Activated B cell treated with CpG ODN at 0.5 μM for 24 hours (primary cell): ENCODE results near the gene SPG7. TPM values are rescaled to one million over a fixed set of nuclear protein-coding genes. Genes with fewer than 3 reads are reported as not detected.

Source experiments
- ATAC-seq: fragments of 200-7000 bp; cut with Tn5 transposase; one replicate; pipeline ENCODE4 v1.10.0; 2021; ENCODE audit warnings: low read depth, mild to moderate bottlenecking, moderate library complexity
- CTCF ChIA-PET: fragments of 350-600 bp; sonication (Branson Sonifier 250); formaldehyde crosslinking; loops from one replicate; lab custom pipeline; 2021; ENCODE audit warnings: antibody characterized with exemption; lab: Charles Lee
- POLR2A ChIA-PET: fragments of 350-600 bp; sonication (Branson Sonifier 250); formaldehyde crosslinking; loops from one replicate; lab custom pipeline; 2021; ENCODE audit warnings: antibody characterized with exemption; lab: Charles Lee
- DNase-seq: peaks from one replicate; pipeline ENCODE4 v3.0.0; 2022
- H3K27ac Mint-ChIP-seq: one replicate; pipeline ENCODE4 v1.8.0; 2020; ENCODE audit warnings: mixed read lengths
- H3K27me3 Mint-ChIP-seq: one replicate; pipeline ENCODE4 v1.8.0; 2021; ENCODE audit warnings: mixed read lengths
- H3K36me3 Mint-ChIP-seq: one replicate; pipeline ENCODE4 v1.8.0; 2021; ENCODE audit warnings: low read depth, mixed read lengths
- H3K4me1 Mint-ChIP-seq: one replicate; pipeline ENCODE4 v1.8.0; 2021; ENCODE audit warnings: mixed read lengths
- H3K4me3 Mint-ChIP-seq: one replicate; pipeline ENCODE4 v1.8.0; 2020; ENCODE audit warnings: mild to moderate bottlenecking, mixed read lengths
- H3K9me3 Mint-ChIP-seq: one replicate; pipeline ENCODE4 v1.8.0; 2020; ENCODE audit warnings: mixed read lengths
- CTCF ChIP-seq: fragments of 200-600 bp; IDR thresholded peaks from one replicate; pipeline ENCODE4 v1.8.0; 2022; ENCODE audit warnings: antibody characterized with exemption, mild to moderate bottlenecking
- intact Hi-C: fragments of 100-400 bp; cut with micrococcal nuclease; formaldehyde crosslinking; loops from one replicate; pipeline ENCODE4 v1.15.1; 2024
- total RNA-seq: library from RNA; stranded (reverse); gene quantifications from 2 replicates; pipeline ENCODE4 v1.2.3, GENCODE V29; 2022

SPG7 gene
- total RNA-seq, 1 donor from 2014 or later = 102 TPM

- ChIA-PET POLR2A (no interaction called here), CTCF (no interaction called here)
These were observed 32.4 kb downstream of the SPG7 start for GRCh38 chr16:89540557-89540956.

DNA sequence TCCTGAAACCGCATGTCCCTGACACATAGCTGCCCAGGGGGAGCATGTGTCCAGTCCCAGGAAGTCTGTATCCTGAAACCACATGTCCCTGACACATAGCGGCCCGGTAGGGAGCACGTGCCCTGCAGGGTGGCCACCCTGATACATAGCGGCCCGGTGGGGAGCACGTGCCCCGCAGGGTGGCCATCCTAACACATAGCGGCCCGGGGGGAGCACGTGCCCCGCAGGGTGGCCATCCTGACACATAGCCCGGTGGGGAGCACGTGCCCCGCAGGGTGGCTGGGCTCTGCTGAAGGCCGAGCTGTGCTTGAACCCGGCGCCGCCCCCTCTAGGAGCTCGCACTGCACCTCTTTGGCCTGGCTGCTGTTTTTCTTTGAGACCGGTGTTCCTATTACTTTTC is 33.6 kb downstream of the SPG7 start:
- no peak for DNase-seq
- Mint-ChIP-seq H3K27ac (no peak overlapping the region), H3K9me3 (no peaks in the 10 kb centered on the region), H3K4me3 (no peak overlapping the region), H3K4me1 (no peaks in the 10 kb centered on the region), H3K27me3 (no peaks in the 10 kb centered on the region), H3K36me3 (peaks cover 45% of the 10 kb centered on the region)
- no peak for TF ChIP-seq CTCF
- ChIA-PET POLR2A (interaction anchor here (0.7 kb wide), 1 partner anchor 16 kb away, joined by 3 read pairs; no protein-coding TSS in a partner anchor), CTCF (no interaction called here)
- ATAC-seq = no peak
- intact Hi-C loops = no loop called here

More at GRCh38 chr16:89540557-89540956, 32.4 kb downstream of the SPG7 start:
- H3K27ac Mint-ChIP-seq = no peak overlapping the region
- H3K4me3 Mint-ChIP-seq = no peak overlapping the region
- TF ChIP-seq CTCF = no peak
- no peaks in the 10 kb centered on the region for H3K27me3 Mint-ChIP-seq
- DNase-seq = no peak
- intact Hi-C loops = no loop called here
- no peaks in the 10 kb centered on the region for H3K4me1 Mint-ChIP-seq
- H3K36me3 Mint-ChIP-seq = peaks cover 38% of the 10 kb centered on the region
- H3K9me3 Mint-ChIP-seq = no peaks in the 10 kb centered on the region
- no peak for ATAC-seq

GRCh38 chr16:89544113-89544512 is 35.9 kb downstream of the SPG7 start:
- Mint-ChIP-seq H3K27me3 (no peaks in the 10 kb centered on the region), H3K4me3 (no peak overlapping the region), H3K27ac (no peak overlapping the region), H3K36me3 (peaks cover 55% of the 10 kb centered on the region), H3K4me1 (peaks cover 3% of the 10 kb centered on the region), H3K9me3 (no peaks in the 10 kb centered on the region)
- DNase-seq = no peak
- no peak for ATAC-seq
- intact Hi-C loops = no loop called here
- no peak for TF ChIP-seq CTCF
- ChIA-PET POLR2A (interaction anchor here (0.7 kb wide), 1 partner anchor 14 kb away, joined by 9 read pairs; no protein-coding TSS in a partner anchor), CTCF (no interaction called here)

DNA sequence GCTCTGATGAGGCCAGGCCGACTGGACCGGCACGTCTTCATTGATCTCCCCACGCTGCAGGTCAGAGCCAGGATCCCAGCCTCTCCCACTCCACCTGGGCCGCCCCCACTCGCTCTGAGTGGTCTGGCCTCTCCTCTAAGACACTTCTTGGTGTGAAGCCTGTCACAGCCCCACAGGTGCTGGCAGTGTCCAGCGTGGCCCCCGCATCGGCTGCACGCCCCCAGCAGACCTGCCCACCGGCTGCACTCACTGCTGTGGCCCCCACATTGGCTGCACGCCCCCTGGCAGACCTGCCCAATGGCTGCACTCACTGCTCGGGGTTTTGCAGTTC is 36.5 kb downstream of the SPG7 start:
- no peaks in the 10 kb centered on the region for H3K27me3 Mint-ChIP-seq
- H3K9me3 Mint-ChIP-seq = no peaks in the 10 kb centered on the region
- no peak for ATAC-seq
- CTCF ChIA-PET = no interaction called here
- no peak for TF ChIP-seq CTCF
- no peak overlapping the region for H3K27ac Mint-ChIP-seq
- peaks cover 5% of the 10 kb centered on the region for H3K4me1 Mint-ChIP-seq
- DNase-seq = no peak
- H3K36me3 Mint-ChIP-seq = peaks cover 60% of the 10 kb centered on the region
- POLR2A ChIA-PET = no interaction called here
- no peak overlapping the region for H3K4me3 Mint-ChIP-seq
- intact Hi-C loops = no loop called here

DNA sequence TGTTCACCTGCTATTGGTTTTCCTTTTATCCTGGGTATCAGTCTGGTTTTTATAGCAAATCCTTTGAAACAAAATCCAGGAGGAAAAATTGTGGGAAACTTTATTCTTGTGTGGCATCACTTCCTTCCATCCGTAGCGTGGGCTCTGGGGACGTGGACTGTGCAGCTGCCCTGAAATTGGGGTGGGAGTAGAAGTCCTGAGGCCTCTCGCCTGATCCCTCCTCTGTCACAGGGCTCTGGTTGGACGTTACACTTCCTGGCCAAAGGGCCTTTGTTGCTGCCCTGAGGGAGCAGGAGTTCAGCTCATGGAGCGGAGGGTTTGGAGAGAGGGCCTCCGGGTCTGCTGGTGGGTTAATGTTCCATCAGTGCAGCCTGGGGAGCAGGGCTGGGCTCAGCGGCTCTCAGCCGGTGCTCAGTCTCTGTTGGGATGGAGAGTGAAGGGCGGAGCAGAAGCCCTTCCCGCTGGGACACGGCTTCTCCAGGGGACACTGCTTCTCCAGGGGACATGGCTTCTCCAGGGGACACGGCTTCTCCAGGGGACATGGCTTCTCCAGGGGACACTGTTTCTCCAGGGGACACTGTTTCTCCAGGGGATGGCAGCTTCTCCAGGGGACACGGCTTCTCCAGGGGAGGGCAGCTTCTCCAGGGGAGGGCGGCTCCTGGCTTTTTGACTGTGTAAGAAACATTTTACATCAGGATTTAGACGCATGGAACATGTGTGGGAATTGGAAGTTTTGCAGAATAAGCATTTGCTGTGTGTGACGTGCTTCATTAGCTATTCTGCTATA is 37.0 kb downstream of the SPG7 start:
- POLR2A ChIA-PET = interaction anchor here (0.7 kb wide), 1 partner anchor 440 kb away, joined by 4 read pairs; no protein-coding TSS in a partner anchor

More for the DNA sequence above, 37.0 kb downstream of the SPG7 start:
- intact Hi-C loops = no loop called here
- CTCF ChIA-PET = no interaction called here
- no peak for DNase-seq
- Mint-ChIP-seq H3K36me3 (peaks cover 63% of the 10 kb centered on the region), H3K4me1 (peaks cover 5% of the 10 kb centered on the region), H3K27ac (no peak overlapping the region), H3K4me3 (no peak overlapping the region), H3K9me3 (no peaks in the 10 kb centered on the region), H3K27me3 (no peaks in the 10 kb centered on the region)
- no peak for TF ChIP-seq CTCF
- no peak for ATAC-seq
